Dedifferentiated amniotic fluid mesenchymal stem cell (primary cell): ENCODE data around the gene TARM1.

Experiments used
- DNase-seq: peaks from one replicate; pipeline ENCODE4 v3.0.0-alpha.2; 2016; ENCODE audit errors: extremely low spot score

The TARM1 gene

DNA sequence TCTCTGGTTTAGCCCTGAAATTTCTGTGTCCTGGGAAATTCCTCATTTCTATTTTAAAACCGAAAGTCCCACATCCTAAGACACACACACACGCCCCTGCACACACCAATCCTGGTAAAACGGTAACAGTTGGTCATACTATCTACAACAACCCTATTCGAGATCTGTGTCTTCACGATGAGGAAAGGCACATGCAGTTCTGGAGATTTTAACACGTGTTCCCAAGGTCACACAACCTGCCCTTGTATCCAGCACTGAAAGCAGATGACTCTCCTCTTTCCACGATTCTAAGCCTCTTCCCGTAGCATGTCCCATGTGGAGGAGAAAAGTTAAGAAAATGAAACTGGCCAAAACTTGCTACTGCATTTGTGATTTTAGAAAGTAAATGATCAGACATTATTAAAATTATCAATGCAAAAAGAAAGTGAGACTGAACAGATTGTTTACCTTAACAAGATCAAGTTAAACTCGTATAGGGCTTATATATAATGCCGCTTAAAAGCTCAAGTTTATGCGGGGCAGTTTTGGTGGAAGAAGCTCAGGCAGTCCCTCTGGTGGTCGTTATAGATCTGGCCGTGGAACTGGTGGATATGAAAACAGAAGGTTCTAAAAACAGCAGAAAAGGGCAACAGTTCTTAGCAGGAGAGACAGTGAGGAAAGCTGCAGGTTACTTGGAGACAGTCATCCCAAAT lies 50.1 kb downstream of the TARM1 start:
- no peak for DNase-seq

DNA sequence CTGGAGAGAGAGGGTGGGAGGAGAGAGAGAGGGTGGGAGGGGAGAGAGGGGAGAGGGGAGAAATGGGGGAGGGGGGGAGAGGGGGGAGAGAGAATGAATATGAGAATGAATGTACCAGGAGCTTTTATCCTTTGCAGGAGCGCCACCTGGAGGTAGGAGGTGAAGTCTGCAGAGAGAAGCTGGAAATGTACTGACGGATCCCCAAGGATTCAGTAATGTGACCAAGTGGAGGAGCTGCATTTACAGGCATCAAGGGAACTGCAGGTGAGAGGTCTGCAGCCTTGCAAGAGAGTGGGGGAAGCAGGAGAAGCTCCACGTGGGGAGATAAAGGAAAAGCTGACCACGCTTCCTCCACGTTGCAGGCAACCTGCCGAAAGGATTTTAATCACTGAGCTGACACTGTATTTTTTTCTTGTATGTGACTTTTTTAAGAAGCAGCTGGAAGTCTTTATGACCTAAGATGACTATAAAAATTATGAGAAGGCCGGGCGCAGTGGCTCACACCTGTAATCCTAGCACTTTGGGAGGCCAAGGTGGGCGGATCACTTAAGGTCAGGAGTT lies 51.2 kb downstream of the TARM1 start:
- peak; percentile 58 for DNase-seq

GRCh38 chr19:54029301-54029700 lies 51.9 kb downstream of the TARM1 start:
- DNase-seq = no peak

- DNase-seq = no peak
Observed at GRCh38 chr19:54026656-54027055, 54.5 kb downstream of the TARM1 start.

DNA sequence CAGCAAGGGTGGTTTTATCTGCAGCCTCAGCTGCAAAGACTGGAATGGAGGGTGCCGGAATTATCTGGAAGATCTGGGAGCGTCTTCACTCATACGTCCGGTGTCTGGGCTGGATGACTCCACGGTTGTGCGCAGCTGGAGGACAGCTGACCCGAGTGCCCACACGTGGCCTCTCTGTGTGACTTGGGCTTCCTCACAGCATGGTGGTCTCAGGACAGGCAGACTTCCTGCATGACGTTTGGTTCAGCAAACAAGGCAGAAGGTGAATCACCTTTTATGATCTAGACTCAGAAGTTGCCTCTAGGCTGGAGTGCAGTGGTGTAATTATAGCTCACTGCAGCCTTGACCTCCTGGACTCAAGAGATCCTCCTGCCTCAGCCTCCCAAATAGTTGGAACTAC lies 56.5 kb downstream of the TARM1 start:
- DNase-seq = no peak

- no peak for DNase-seq
Observed at GRCh38 chr19:54023191-54023590, 58.0 kb downstream of the TARM1 start.

DNA sequence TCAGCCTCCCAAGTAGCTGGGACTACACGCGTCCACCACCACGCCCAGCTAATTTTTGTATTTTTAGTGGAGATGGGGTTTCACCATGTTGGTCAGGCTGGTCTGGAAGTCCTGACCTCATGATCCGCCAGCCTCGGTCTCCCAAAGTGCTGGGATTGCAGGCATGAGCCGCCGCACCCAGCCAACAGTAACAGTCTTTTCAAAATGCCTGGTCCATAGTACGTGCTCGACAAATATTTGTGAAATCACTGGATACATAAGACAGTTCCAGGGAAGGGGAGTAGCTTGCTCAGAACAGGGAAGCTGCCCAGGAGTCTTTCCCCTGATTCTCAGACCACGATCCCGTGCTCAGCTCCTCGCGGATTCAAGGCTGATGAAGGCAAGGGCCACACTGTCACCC lies 59.2 kb downstream of the TARM1 start:
- DNase-seq = no peak

DNA sequence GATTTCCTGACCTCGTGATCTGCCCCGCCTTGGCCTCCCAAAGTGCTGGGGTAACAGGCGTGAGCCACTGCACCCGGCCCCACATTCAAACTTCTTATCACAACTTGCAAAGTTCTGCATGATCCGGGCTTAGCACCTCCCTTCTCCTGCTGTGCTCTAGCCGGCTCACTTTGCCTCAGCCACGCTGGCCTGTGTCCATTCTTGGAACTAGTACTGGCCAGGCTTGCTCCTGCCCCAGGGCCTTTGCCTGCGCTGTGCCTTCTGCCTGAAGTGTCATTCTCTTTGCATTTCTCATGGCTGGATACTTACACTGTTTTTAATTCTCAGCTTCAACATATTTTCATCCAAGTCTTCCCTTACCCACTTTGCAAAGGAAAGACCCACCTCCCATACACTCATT lies 59.8 kb downstream of the TARM1 start:
- no peak for DNase-seq
